Right forelimb (tissue), 1 donor: ENCODE data around the gene KCNC2.

ENCODE experiments used
- DNase-seq: peaks from one replicate; pipeline ENCODE4 v3.0.0-alpha.2; 2018

Gene KCNC2

DNA sequence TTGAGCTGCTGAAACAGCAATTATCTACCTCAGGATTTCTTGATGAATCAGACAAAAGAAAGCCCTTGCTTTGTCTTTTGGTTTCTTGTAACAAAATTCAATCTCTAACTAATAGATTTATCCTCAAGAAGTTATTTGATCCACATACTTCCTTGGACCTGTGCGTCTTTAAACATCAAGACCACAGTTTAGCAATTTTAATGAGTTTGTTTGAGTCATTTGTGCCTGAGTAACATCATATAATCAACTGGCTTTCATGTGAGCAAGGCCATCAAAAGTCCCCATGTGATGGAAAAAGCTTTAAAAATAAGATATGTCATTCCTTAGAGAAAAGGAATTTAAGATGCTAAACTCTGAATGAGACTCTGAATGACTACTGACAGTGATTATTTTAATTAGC is 52.3 kb downstream of the KCNC2 start:
- no peak for DNase-seq

DNA sequence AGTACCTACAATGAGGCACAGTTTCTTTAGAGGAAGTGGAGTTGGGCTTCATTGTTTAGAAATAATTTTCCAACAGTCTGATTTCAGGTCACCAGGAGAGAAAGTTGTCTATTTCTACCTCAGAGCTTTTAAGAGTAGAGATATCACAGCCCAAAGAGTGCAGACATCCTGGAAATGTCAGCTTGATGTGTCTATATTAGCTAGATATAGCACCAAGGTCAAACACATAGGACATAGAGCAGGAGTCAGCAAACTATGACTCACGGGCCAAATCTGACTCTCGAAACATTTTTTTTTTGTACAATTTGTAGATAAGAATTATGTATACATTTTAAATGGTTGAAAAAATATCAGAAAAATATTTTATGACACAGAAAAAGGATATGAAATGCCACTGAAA is 53.7 kb downstream of the KCNC2 start:
- no peak for DNase-seq

DNA sequence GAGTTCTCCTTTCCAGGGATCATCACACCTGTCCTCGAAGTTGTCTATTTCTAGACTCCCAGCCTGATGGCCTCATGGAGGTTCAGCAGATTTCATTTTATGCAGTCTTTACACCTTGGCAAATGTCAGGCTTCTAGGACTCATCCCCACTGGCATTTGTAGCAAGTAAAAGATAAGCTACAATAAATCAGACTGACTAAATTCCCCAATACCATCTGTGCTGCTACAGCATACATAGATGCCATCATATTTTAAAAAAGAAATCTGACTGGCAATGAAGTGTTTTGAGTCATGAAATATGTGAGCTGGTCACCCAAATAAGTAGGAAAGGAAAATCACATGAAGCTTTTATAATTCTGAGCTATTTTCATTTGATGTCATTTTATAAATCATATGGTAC is 55.3 kb downstream of the KCNC2 start:
- DNase-seq: no peak

DNA sequence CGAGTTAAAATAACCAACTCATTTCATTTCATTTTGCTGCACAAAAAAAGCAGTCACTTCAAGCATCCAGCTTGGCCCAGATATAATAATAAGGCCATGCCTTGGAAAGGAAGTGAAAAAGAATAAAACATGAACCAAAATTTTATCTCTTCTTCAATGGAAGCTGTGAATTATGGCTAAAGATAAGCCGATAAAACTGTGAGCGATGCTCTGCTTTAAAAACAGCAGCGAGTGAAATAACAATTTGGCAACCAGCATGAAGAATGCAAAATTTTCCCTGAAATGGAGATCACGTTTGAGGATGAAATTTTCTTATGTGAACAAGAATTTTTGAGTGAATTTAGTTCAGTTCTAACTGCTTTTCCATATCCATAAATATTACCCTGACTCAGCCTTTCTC is 70.4 kb downstream of the KCNC2 start:
- DNase-seq: no peak

DNA sequence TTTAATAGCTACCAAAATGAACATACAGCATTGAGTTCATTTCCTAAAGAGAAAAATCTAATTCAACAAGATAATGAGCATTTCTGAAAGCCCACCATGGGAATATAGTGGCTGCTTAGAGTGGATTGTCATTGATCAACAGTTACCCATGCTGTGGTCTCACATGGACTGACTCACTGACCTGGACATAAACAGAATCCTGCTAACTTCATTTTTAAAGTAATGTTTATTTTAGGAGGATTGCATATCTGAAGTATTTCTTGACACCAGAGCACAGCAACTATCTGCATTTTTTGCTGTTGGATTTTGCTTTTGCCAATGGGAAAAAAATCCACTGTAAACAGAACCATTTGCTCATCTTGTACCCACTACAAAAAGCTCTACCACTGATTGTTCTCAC is 71.7 kb downstream of the KCNC2 start:
- no peak for DNase-seq

DNA sequence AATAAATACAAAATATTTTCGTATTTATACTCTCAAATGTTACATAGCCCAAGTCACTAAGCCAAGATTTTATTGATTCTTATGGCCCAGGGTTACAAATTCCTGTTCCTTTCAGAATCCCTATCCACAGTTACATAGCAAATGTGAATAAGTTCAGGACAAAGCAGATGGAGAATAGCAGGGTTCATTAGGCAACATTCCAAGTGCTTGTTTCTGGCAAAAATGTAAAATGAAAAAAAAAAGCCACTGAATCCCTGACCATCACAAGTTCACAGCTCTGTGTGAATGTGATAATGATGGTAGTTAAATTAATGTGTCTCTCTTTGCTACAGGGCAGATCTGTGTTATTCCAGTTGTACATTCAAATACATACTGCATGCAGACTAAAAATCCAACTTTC is 74.6 kb downstream of the KCNC2 start:
- no peak for DNase-seq

DNA sequence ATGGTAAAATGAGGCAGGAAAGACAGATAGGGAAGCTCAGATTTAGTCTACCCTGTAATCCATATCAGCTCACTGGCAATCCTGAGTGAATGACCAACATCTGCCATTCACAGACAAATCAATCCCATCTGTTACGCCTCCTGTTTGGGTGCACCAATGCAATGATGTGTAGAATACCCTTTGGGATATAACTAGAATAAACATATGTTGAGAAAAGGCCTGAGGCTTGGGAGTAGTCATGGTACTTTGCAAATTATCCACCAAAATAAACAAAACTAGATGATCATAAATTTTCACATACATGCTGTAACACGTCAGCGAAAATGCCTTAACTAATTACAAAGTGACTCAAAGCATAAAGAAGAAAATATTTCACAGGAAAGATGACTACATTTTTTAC is 78.8 kb downstream of the KCNC2 start:
- DNase-seq: no peak

DNA sequence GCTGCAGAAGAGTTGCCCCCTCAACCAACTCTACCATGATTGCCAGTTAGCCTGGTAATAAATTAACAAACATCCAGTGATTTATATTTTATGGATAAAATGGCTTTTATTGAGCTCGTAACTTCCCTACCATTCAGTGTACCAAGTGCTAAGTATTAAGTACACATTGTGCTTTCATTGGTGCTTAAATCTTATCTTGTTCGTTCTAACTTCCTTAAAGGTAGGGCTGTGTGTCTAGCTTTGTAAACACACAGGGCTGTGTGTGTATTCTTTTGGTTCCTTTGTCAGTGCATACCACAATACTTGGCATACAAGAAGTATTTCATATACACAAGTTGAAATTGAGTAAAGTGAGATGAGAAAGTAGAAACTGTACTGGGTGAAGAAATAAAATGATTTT is 80.4 kb downstream of the KCNC2 start:
- DNase-seq: no peak

DNA sequence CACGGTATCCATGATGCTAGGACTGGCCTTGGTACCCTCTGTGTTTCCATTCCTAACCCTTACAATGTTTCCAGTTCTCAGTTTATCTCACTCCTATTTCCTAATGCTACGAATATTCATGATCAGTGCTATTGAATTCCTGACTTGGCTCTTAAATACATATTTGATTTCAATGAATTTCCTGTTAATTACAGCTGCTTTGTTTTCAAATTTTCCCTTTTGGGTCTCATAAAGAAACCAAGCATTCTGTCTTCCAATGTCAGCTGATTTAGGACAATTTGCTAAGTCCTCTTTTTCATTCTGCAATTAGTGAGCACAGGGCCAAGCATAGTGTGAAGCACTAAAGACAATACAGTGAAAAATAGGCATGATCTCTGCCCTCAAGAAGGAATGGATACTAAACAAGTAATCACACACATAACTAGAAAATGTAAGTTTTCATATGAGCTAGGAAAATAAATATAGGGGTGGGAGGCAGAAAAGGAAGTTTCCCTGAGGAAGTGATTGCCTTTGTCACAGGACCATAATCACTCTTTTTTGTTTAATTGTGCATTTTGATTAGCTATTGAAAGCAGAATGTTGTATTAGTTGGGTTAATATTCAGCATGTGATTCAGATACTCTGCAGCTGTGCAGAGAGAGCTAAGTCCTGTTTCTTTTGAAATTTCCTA is 88.5 kb downstream of the KCNC2 start:
- no peak for DNase-seq

DNA sequence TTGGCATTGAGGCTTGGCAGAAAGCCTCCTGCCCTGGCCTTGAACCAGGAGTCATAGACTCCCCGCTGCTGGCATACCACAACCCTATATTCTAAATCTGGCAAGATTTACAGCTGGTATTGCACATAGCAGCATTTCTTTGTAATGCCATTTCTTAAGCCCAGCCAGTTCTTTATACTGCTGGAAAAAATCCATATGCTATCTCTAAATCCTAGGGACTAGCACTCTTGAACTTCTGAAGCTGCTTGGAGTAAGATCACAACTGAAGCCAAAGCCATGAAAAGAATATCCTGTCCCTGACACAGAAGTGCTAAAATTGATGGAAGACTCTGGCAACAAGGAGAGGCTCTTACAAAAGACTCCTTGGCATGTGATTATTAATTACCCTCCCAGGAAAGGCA is 89.3 kb downstream of the KCNC2 start:
- peak; percentile 42 for DNase-seq

DNA sequence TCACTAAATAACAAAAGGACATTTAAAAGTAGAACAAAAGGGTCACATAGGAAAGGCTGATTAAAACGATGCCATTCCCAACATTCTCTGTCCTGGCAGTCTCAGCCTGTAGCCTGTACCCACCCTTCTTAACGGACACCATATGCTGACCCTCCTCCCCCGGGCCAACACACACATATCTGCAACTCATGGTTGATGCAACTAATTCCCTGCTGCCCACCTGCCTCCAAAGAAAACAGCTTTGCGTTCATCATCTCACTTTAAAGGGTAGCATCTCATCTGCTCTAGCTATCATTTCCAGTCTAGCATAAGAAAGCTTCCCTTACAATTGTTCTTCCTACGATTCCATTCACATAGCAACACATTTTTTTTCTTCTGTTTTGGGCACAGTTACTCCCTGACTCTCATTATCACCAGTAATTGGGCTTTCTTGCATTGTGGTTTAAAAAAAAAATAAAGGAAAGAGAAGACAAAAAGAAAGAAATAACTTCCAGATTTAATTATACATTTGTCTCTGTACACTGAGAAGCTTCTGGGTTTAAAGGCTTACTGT is 92.9 kb downstream of the KCNC2 start:
- no peak for DNase-seq

DNA sequence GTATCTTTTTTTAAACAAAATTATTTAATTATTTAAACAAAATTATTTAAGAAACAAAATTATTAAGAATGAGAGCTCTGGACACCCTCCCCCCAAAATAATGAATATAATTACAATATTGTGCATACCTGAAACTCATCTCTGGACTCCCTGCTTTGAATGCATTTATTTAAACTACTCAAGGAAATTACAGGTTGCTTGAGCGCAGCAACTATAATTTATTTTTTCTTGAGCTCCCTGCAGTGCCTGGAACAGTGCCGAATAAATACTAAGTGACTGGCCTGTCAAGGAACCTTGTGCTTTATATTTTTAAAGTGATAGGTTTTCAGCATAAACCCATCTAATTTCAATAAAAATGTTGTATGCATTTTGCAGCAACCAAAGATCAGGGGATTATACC is 93.9 kb downstream of the KCNC2 start:
- no peak for DNase-seq

DNA sequence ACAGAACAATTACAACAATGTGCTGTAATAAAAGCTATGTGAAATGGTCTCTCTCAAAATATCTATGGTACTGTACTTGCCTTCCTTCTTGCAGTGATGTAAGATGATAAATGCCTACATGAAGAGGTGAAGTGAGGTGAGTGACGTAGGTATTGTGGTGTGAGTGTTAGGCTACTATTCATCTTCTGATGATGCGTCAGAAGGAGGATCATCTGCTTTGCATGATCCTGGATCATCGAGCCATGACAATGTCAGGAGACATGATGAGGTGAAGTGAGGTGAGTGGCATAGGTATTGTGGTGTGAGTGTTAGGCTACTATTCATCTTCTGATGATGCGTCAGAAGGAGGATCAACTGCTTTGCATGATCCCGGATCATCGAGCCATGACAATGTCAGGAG is 105.8 kb downstream of the KCNC2 start:
- no peak for DNase-seq

DNA sequence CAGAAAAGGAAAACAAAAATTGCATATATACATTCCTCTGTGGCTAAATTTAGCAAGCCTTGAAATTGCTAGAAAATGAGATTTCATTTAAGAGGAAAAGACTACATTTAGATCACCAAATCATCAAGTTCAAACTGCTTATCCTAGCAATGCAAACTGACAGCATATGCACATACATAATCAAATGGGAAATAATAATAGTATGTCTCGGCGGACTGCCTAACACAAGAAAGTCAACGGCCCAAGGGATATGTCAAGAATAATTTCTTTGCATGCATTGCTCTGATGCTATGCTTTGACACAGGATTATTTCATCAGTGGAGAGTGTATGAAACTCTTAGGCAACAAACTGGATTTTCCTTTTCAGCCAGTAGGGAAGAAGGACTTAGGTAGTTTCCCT is 107.9 kb downstream of the KCNC2 start:
- DNase-seq: no peak

DNA sequence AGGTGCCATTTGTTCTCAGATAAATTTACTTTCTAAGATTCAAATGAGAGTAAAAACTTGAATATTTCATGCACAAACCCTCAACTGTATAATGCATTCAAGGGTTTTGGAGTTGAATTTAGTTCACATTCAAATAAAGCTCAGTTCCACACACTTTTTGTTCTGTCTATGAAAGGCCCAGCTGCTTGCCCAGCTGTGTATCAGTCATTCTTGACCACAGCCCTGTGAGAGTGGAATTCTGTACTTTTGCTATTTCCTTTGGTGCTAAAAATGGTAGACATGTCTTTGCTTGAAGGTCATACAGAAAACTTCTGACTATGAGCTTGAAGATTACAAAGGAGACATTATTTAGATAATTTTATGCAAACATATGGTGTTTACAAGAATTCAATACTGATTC is 110.4 kb downstream of the KCNC2 start:
- DNase-seq: no peak

DNA sequence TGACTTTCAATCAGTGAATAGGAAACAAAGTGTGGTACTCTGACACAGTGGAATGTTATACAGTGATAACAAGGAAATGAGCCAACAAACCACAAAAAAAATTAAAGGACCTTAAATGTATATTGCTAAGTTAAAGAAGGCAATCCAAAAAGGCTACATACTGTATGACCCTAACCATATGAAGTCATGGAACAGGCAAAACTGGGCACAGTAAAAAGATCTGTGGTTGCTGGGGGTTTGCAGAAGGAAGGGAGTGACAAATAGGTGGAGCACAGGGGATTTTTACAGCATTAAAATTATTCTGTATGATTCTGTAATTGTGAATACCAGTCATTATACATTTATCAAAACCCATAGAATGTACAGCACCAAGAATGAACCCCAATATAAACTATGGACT is 112.6 kb downstream of the KCNC2 start:
- DNase-seq: no peak

DNA sequence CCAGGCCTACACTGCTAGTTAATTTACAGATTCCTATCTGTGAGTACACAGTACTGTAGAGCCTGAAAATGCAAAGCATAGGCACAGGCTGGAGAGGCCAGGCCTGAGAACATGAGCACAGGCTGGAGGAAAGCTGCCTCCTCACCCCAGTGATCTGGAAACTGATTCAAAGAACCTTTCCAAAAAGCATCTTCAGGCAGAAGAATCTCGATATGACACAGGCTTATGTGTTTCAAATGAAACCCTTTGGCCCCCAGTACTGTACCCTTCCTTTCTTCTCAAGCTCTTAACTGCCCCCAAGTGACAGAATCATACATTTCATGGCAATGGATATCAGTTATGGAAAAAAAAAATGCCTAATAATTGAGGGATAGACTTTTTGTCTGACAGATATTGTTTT is 122.0 kb downstream of the KCNC2 start:
- DNase-seq: no peak

DNA sequence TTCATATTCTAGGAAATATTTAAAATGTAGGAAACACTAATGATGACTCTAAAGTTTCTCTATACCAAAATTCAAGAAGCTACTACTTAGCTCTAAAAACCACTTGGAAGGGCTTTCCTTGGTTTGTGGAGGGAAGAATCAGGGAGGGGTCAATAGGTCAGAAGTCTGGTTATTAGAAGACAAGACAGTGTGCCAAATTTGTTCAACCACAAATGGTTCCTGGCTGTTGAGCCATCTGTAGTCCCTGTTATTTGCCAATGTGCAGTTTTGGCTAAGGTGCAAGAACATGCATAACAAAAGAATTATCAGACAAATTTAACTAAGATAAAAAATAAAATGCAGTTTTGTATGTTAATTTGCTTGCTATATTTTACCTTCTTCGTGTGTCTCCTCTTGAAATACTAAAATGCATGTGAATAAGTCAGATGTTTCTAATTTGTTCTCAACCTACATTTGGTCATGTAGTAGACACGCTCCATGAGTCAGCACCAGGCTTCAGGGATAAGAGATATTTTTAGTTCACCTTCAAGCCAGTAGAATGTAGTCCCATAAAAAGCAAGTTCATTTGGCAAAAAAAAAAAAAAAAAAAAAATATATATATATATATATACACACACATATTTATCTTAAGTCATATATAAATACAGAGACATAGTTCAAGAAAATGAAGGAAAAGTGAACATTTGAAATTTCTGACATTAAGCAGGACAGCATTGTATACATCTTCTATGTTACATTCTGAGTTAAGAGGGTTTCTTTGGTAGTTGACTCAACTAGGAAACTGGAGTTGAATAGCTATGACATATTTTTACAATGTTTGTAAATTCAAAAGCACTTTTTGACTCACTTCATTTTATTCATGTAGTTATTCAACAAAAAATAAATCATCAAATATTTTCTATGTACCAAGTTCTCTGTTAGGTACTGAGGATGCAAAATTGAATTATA is 123.3 kb downstream of the KCNC2 start:
- DNase-seq: no peak

DNA sequence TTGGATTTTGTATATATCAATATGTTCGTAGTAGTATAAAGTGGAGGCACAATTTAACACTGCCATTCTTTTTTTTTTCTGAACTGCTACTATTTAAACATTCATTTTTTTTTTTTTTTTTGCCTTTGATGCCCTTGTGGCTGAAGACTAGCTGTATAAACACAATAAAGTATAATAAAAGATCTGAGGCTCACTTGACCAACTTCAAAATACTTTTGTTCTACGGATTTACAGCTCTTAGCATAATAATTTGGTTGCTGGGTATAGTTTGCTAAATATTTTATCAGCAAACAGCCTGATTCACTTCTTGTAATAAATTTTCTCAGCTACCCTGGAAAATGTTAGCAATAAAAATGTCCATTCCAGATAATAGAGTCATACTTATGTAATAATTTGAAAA is 128.3 kb downstream of the KCNC2 start:
- no peak for DNase-seq

DNA sequence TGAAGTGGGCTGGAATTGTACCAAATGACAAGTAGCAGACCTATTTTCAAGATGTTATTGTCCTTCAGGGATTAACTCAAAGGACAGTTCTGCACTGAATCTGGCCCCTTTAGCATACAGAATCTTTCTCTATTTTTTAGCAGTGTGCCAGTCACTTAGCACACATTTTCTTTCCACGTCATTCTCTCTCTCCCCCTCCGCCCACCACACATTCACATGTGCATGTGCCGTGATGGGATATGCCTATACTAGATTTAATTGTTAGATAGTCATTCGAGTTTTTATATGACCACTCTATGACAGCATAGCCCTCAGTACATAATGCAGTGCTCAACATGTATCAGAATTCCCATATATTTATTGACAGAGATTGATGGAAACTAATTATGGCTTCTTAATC is 129.1 kb downstream of the KCNC2 start:
- no peak for DNase-seq

DNA sequence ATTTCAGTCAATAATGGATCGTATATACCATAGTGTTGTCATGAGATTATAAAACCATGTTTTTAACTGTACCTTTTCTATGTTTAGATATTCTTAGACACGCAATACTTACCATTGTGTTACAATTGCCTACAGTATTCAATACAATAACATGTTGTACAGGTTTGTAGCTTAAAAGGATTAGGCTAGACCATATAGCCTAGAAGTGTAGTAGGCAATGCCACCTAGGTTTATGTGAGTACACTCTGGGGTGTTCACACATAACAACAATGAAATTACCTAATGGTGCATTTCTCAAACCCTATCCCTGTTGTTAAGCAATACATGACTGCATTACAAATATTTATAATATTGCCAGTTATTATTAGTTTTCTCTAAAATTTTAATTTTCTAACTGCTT is 144.2 kb downstream of the KCNC2 start:
- DNase-seq: no peak

DNA sequence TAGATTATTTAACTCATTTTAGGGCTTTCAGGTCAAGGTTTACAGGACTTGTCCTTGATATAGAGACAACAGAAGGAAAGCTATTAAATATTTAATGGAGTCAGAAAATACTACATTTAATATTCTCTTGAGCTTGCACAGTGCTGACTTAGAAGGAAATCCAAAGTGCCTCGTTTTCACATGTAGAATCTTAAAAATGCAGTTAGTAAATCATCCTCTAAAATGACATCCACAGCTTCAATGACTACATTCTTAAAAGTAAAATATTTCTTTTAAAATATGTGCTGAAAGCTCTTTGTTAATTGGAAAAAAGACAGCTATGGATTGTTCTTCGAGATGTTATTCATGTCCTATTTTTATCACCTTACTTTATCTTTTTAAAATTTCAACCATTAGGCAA is 146.9 kb downstream of the KCNC2 start:
- DNase-seq: no peak

DNA sequence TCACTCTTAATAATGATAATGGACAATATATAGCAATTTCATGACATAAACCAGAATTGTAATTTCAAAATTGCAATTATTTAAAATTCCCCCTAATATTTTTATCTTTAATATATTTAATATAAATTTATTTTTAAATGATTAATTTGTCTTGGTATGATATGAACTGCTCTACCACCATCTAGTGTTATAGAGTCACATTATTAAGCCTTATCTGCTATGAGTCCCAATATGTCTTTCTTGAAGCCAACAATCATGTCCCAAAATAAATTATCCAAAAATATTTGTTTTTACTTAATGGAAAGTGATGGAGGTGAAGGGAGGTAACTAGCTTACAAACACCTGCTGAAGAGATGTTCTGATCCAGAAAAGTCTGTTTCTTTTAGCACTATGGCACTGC is 151.4 kb downstream of the KCNC2 start:
- DNase-seq: no peak

DNA sequence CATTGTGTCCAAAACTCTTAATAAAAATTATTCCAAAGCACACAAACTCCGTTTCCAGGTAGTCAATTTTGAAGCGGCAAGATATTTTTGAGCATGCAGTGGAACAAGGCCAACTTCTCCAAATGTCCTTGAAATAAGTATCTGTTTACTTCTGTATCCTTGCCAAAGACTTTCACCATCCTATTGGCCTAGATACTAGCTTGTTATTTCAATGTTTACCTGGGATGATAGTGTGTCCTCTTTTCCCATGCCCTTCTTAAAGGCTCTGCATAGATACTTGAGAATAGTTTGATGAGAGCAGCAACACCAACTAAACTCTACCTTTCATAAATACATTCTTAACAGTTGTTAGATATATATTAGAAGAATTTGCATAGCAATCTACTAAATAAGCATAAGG is 160.9 kb downstream of the KCNC2 start:
- no peak for DNase-seq
